Common myeloid progenitor, CD34-positive (primary cell): ENCODE measurements around the gene TRIM17.
A peak's percentile ranks its signal among the peaks of the same experiment; 100 is the strongest.

Source experiments
- CTCF ChIA-PET: fragments of 350-600 bp; sonication (Branson Sonifier 250); formaldehyde crosslinking; loops from one replicate; lab custom pipeline; 2021; ENCODE audit warnings: antibody characterized with exemption; lab: Charles Lee
- POLR2A ChIA-PET: fragments of 350-600 bp; sonication (Branson Sonifier 250); formaldehyde crosslinking; loops from one replicate; lab custom pipeline; 2021; ENCODE audit warnings: antibody characterized with exemption; lab: Charles Lee
- DNase-seq, 3 donors: peaks; one replicate each; pipeline versions ENCODE4 v3.0.0 to v3.0.0-alpha.2; 2013
- H3K27ac ChIP-seq, 2 experiments: 1 replicate in 1 of 2; 2 replicates in 1 of 2; pipeline ENCODE4 v1.7.0; 2013; ENCODE audit warnings: inconsistent platforms in 2 of 2, low read length in 2 of 2, mild to moderate bottlenecking in 2 of 2, low read depth in 1 of 2, moderate library complexity in 1 of 2; ENCODE audit not compliant: severe bottlenecking in 2 of 2, insufficient read depth in 1 of 2, poor library complexity in 1 of 2
- H3K27me3 ChIP-seq, 5 experiments: replicated peaks in 2 of 5; 1 replicate in 3 of 5; 2 replicates in 2 of 5; pipeline versions ENCODE4 v1.6.1 to v1.7.0; 2013; ENCODE audit warnings: low read length in 4 of 5, mild to moderate bottlenecking in 2 of 5, moderate library complexity in 2 of 5, inconsistent platforms in 1 of 5; ENCODE audit not compliant: insufficient read depth in 5 of 5, control insufficient read depth in 4 of 5
- H3K36me3 ChIP-seq, 4 experiments: 1 replicate in 2 of 4; 2 replicates in 2 of 4; pipeline versions ENCODE4 v1.6.1 to v1.7.0; 2013; ENCODE audit warnings: low read length in 3 of 4, control low read depth in 1 of 4, mild to moderate bottlenecking in 1 of 4; ENCODE audit not compliant: control insufficient read depth in 4 of 4, insufficient read depth in 4 of 4
- H3K4me1 ChIP-seq, 4 experiments: 1 replicate in 3 of 4; 2 replicates in 1 of 4; pipeline versions ENCODE4 v1.6.1 to v1.7.1; 2013; ENCODE audit warnings: low read length in 3 of 4, mild to moderate bottlenecking in 3 of 4, control low read depth in 1 of 4, inconsistent platforms in 1 of 4, moderate library complexity in 1 of 4; ENCODE audit not compliant: control insufficient read depth in 4 of 4, insufficient read depth in 4 of 4; ENCODE audit errors: control extremely low read depth in 1 of 4
- H3K4me3 ChIP-seq, 7 experiments: 1 replicate in 4 of 7; 2 replicates in 3 of 7; pipeline versions ENCODE4 v1.5.1 to v1.7.0; 2013; ENCODE audit warnings: mild to moderate bottlenecking in 7 of 7, low read length in 6 of 7, moderate library complexity in 6 of 7, inconsistent platforms in 2 of 7, low read depth in 2 of 7, control low read depth in 1 of 7; ENCODE audit not compliant: insufficient read depth in 4 of 7, control insufficient read depth in 1 of 7; ENCODE audit errors: extremely low read depth in 1 of 7
- H3K9me3 ChIP-seq, 5 experiments: 1 replicate in 4 of 5; 2 replicates in 1 of 5; pipeline versions ENCODE4 v1.6.1 to v1.7.1; 2013; ENCODE audit warnings: low read length in 4 of 5, mild to moderate bottlenecking in 2 of 5, inconsistent platforms in 1 of 5, low read depth in 1 of 5, moderate library complexity in 1 of 5; ENCODE audit not compliant: control insufficient read depth in 4 of 5, insufficient read depth in 2 of 5; ENCODE audit errors: control extremely low read depth in 1 of 5
- WGBS: methylation state at CpG from one replicate; pipeline ENCODE4 v1.1.5; 2013; ENCODE audit not compliant: insufficient coverage; 5-methylcytosine and 5-hydroxymethylcytosine counted together

Gene TRIM17

DNA sequence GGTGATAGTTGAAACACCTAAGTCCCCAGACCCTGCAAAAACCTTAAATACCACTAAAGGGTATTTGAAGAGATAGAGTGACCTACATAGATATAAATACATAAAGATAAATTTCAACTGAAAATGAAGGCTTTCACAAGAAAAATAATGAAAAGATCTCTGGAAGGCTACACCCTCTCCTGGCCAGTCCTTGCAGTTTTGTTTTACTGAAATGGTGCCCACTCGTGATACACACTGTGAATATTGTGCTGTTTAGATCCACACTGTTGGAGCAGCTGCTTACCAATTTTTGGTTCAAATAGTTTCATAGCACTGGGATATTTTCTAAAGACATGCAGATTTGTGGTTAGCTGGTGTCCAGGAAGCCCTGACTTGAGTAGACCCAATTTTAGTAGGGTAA is 39.1 kb upstream of the TRIM17 start:
- H3K27me3 ChIP-seq: peaks cover 0 to 8% (median 0%) of the 10 kb centered on the region in 5 experiments
- peaks cover 10 to 47% (median 28%) of the 10 kb centered on the region in 4 experiments for H3K4me1 ChIP-seq
- H3K4me3 ChIP-seq: peak overlapping the region in 4 of 7 experiments; percentile 6 to 91 (median 55)
- 0% methylated on average over 1 of the region's 1 CpG for WGBS
- H3K27ac ChIP-seq: peak overlapping the region in 1 of 2 experiments; percentile 27
- ChIA-PET CTCF (interaction anchor here (1.0 to 2.2 kb wide), 7 partner anchors 10 to 210 kb away, joined by 3 to 6 read pairs (median 4); no protein-coding TSS in a partner anchor), POLR2A (no interaction called here)
- H3K36me3 ChIP-seq: peaks cover 0 to 10% (median 7%) of the 10 kb centered on the region in 4 experiments
- DNase-seq: peak in 2 of 3 donors; percentile 42 to 46
- no peaks in the 10 kb centered on the region for H3K9me3 ChIP-seq

DNA sequence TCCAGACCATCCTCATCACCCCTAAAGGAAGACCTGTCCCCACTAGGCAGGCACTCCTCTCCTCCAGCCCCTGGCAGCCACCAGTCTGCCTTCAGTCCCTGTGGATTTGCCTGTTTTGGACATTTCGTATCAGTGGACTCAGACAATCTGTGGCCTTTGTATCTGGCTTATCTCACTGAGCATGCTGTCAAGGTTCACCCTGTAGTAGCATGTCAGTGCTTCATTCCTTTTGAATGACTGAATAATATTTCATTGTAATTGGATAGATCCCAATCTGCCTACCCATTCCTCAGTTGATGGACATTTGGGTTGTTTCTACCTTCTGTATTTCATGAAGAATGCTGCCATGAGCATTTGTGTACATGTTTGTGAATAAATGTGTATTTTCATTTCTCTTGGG is 37.6 kb upstream of the TRIM17 start:
- Histone ChIP-seq H3K27ac (no peak overlapping the region), H3K36me3 (peaks cover 0 to 10% (median 7%) of the 10 kb centered on the region in 4 experiments), H3K27me3 (peaks cover 0 to 3% (median 0%) of the 10 kb centered on the region in 5 experiments), H3K4me3 (no peak overlapping the region), H3K9me3 (no peaks in the 10 kb centered on the region), H3K4me1 (peaks cover 10 to 42% (median 23%) of the 10 kb centered on the region in 4 experiments)
- no peak for DNase-seq
- ChIA-PET POLR2A (no interaction called here), CTCF (interaction anchor here (1.0 to 2.2 kb wide), 2 partner anchors 32 to 60 kb away, joined by 4 to 6 read pairs; partner anchors contain the start of gene RNF187)
- 100% methylated on average over 1 of the region's 1 CpG for WGBS

DNA sequence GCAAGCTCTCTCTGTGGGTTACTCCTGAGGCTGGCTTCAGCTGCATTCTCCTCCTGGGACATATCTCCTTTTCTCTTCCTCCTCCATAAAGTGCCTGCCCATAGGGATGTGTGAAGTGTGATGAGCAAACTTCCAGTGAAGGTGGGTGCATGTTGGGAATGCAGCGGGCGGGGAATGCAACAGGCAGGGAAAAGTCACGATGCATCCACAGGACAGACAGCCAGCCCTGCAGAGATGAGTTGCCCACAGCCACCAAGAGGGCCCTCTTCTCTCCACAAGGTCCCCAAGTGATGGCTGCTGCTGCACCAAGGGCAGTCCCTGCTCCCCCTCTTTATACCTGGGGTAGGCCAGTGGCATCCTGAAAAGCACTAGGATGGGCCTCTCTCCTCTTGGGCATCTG is 37.0 kb upstream of the TRIM17 start:
- ChIA-PET CTCF (no interaction called here), POLR2A (no interaction called here)

DNA sequence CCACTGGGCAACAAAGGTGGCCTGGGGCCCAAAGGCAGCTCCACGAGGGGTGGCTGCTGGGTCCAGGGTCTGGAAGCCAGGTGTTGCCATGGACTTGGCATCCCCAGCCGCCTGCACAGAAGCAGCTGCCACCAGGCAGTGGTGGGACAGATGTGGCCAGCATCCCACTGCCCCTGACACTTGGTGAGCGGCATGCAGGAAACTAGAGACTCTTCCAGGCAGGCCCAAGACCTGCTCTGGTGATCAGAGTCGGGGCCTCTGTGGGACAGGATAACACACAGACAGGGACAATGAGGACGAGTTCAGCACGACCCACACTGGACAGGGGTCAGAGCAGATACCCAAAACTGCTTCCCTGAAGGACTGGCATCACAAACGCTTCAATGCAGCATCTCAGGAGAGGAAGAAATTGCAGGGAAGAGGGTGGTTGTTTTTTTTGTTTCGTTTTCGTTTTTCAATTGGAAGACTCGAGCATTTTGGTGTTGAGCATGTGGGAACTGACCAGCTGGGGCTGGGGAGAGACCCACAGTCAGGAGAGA is 36.4 kb upstream of the TRIM17 start:
- ChIA-PET CTCF (interaction anchor here (1.6 kb wide), 1 partner anchor 454 kb away, joined by 4 read pairs; no protein-coding TSS in a partner anchor), POLR2A (no interaction called here)
- 98% methylated on average over 8 of the region's 10 CpGs for WGBS
- H3K4me1 ChIP-seq: peaks cover 7 to 32% (median 17%) of the 10 kb centered on the region in 4 experiments
- no peaks in the 10 kb centered on the region for H3K27me3 ChIP-seq
- DNase-seq: no peak
- no peak overlapping the region for H3K4me3 ChIP-seq
- no peak overlapping the region for H3K27ac ChIP-seq
- H3K9me3 ChIP-seq: no peaks in the 10 kb centered on the region
- peaks cover 0 to 10% (median 7%) of the 10 kb centered on the region in 4 experiments for H3K36me3 ChIP-seq

More for the DNA sequence above, 37.0 kb upstream of the TRIM17 start:
- Histone ChIP-seq H3K9me3 (no peaks in the 10 kb centered on the region), H3K4me1 (peaks cover 7 to 38% (median 20%) of the 10 kb centered on the region in 4 experiments), H3K27me3 (no peaks in the 10 kb centered on the region), H3K27ac (no peak overlapping the region), H3K36me3 (peaks cover 0 to 10% (median 7%) of the 10 kb centered on the region in 4 experiments), H3K4me3 (no peak overlapping the region)
- no peak for DNase-seq
- 94% methylated on average over 3 of the region's 3 CpGs for WGBS

GRCh38 chr1:228452194-228453021 is 35.7 kb upstream of the TRIM17 start:
- no peak overlapping the region for H3K4me3 ChIP-seq
- no peak overlapping the region for H3K27ac ChIP-seq
- H3K27me3 ChIP-seq: peaks cover 0 to 2% (median 0%) of the 10 kb centered on the region in 5 experiments
- H3K9me3 ChIP-seq: no peaks in the 10 kb centered on the region
- WGBS: 65% methylated on average over 2 of the region's 10 CpGs
- POLR2A ChIA-PET: no interaction called here
- peaks cover 0 to 10% (median 7%) of the 10 kb centered on the region in 4 experiments for H3K36me3 ChIP-seq
- CTCF ChIA-PET: interaction anchor here (0.9 to 1.6 kb wide), 3 partner anchors 20 to 453 kb away, joined by 3 to 4 read pairs (median 3); no protein-coding TSS in a partner anchor
- peaks cover 6 to 27% (median 16%) of the 10 kb centered on the region in 4 experiments for H3K4me1 ChIP-seq
- DNase-seq: peak in 1 of 3 donors; percentile 22

DNA sequence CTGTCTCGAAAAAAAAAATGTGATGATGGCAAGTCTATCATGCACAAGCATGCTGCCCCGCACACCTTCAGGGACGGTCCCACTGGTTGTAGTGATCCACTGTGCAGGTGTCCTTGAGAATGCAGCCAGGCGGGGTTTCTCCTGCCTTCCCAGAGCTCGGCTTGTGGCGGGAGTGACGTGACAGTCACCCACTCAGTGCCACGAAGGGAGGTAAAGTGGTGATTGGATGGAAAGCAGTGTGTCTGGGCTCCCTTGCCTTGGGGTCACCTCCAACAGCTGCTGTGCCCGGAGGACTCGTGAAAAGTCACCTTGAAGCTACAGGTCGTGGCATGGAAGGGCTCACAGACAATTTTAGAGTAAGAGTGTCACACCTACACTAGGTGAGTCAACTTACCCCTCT is 33.5 kb upstream of the TRIM17 start:
- WGBS: 94% methylated on average over 6 of the region's 11 CpGs
- Histone ChIP-seq H3K9me3 (no peaks in the 10 kb centered on the region), H3K27me3 (peaks cover 4 to 21% (median 7%) of the 10 kb centered on the region in 5 experiments), H3K4me1 (peaks cover 0 to 16% (median 11%) of the 10 kb centered on the region in 4 experiments), H3K4me3 (no peak overlapping the region), H3K36me3 (peaks cover 0 to 10% (median 7%) of the 10 kb centered on the region in 4 experiments), H3K27ac (no peak overlapping the region)
- DNase-seq: no peak
- POLR2A ChIA-PET: no interaction called here
- CTCF ChIA-PET: interaction anchor here (2.5 kb wide), 1 partner anchor 8 kb away, joined by 6 read pairs; a partner anchor contains a TSS
